SJSA1 (cell line): Measurements from ENCODE around the gene DGCR8. TPM values are rescaled to one million over a fixed set of nuclear protein-coding genes. Genes with fewer than 3 reads are reported as not detected.
A peak's percentile ranks its signal among the peaks of the same experiment; 100 is the strongest.

Experiments used
- DNase-seq, 2 experiments: peaks; one replicate each; pipeline ENCODE4 v3.0.0-alpha.2; 2015 to 2020; ENCODE audit warnings: low spot score in 2 of 2, low read depth in 1 of 2
- H3K27ac ChIP-seq: fragments of 250-450 bp; sonication (Bioruptor Pico); 2 replicates; pipeline ENCODE4 v1.5.1; 2020; ENCODE audit warnings: mild to moderate bottlenecking, moderate library complexity
- H3K27me3 ChIP-seq: fragments of 250-450 bp; sonication (Bioruptor Pico); replicated peaks from 2 replicates; pipeline ENCODE4 v1.5.1; 2020; ENCODE audit warnings: mild to moderate bottlenecking, moderate library complexity
- H3K36me3 ChIP-seq: fragments of 250-450 bp; sonication (Bioruptor Pico); 2 replicates; pipeline ENCODE4 v1.5.1; 2020; ENCODE audit warnings: mild to moderate bottlenecking
- H3K4me1 ChIP-seq: fragments of 250-450 bp; sonication (Bioruptor Pico); replicated peaks from 2 replicates; pipeline ENCODE4 v1.6.1; 2021; ENCODE audit warnings: mild to moderate bottlenecking
- H3K4me3 ChIP-seq: fragments of 250-450 bp; sonication (Bioruptor Pico); 2 replicates; pipeline ENCODE4 v1.5.1; 2020; ENCODE audit warnings: mild to moderate bottlenecking
- H3K9me3 ChIP-seq: fragments of 250-450 bp; sonication (Bioruptor Pico); replicated peaks from 2 replicates; pipeline ENCODE4 v1.5.1; 2020; ENCODE audit warnings: mild to moderate bottlenecking
- total RNA-seq: library from RNA; depleted of rRNA; stranded (reverse); fragments of >200 nt; shearing (Covaris generic); gene quantifications from 2 replicates; pipeline ENCODE4 v1.2.3, GENCODE V29; 2014

DGCR8 gene
- total RNA-seq, 1 experiment from 2014 or later: 24.8 TPM

GRCh38 chr22:20108757-20109230 is 28.8 kb downstream of the DGCR8 start:
- Histone ChIP-seq H3K4me3 (no peak overlapping the region), H3K4me1 (no peaks in the 10 kb centered on the region), H3K36me3 (peaks cover 98% of the 10 kb centered on the region), H3K9me3 (no peaks in the 10 kb centered on the region), H3K27ac (no peak overlapping the region), H3K27me3 (no peaks in the 10 kb centered on the region)
- DNase-seq: no peak

GRCh38 chr22:20109411-20110358 is 29.6 kb downstream of the DGCR8 start:
- Histone ChIP-seq H3K9me3 (no peaks in the 10 kb centered on the region), H3K4me1 (no peaks in the 10 kb centered on the region), H3K27me3 (no peaks in the 10 kb centered on the region), H3K27ac (no peak overlapping the region), H3K36me3 (peaks cover 98% of the 10 kb centered on the region), H3K4me3 (no peak overlapping the region)
- DNase-seq: no peak

- Histone ChIP-seq H3K27ac (no peak overlapping the region), H3K36me3 (peaks cover 98% of the 10 kb centered on the region), H3K4me1 (peaks cover 2% of the 10 kb centered on the region), H3K9me3 (no peaks in the 10 kb centered on the region), H3K27me3 (no peaks in the 10 kb centered on the region), H3K4me3 (no peak overlapping the region)
- DNase-seq: no peak
Observed at GRCh38 chr22:20110359-20110985, 30.4 kb downstream of the DGCR8 start.

GRCh38 chr22:20111045-20111688 is 31.1 kb downstream of the DGCR8 start:
- DNase-seq: no peak
- Histone ChIP-seq H3K27me3 (no peaks in the 10 kb centered on the region), H3K4me1 (peaks cover 8% of the 10 kb centered on the region), H3K4me3 (no peak overlapping the region), H3K27ac (no peak overlapping the region), H3K36me3 (peaks cover 98% of the 10 kb centered on the region), H3K9me3 (no peaks in the 10 kb centered on the region)

- Histone ChIP-seq H3K9me3 (no peaks in the 10 kb centered on the region), H3K27ac (no peak overlapping the region), H3K36me3 (peaks cover 96% of the 10 kb centered on the region), H3K27me3 (no peaks in the 10 kb centered on the region), H3K4me1 (peaks cover 11% of the 10 kb centered on the region), H3K4me3 (no peak overlapping the region)
- no peak for DNase-seq
Observed at GRCh38 chr22:20111689-20112622, 31.9 kb downstream of the DGCR8 start.

DNA sequence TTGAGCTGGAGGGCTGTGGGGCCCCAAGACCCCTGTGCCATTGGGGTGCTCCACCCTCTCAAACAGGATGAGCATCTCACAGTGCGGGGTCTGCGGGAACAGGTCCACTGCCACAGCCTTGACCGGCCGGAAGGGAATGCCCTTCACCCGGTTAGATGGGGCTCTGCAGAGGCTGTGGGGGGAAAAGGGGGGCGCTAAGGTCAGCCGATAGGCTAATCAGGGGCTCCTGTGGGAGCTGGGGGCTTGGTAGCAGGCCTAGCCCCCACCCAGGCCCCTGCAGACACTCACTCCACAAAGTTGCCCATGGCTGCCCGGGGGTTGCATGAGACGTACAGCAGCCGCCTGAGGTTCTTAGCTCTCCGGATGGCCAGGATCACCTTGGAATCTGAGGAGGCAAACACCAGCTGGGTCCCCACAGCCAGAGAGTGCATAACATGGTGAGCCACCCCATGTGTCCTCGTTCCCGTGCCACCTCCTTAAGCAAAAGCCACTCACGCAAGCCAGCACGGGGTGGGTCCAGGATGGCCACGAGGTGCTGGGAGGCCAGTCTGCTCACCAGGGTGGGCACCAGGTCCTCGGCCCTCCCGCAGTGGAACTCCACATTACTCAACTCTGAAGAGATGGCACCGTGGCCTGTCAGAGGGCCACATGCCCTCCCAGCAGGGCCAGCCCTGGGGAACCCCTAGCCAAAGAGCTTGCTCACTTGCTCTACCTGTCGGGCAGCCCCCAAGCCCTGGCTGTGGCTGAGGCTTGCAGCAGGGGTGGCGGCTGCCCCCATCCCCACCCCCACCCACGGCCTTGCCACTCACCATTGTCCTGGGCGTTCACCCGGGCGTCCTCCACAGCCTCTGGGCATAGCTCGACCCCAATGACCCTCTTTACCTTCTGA is 32.8 kb downstream of the DGCR8 start:
- peaks cover 11% of the 10 kb centered on the region for H3K4me1 ChIP-seq
- no peak overlapping the region for H3K27ac ChIP-seq
- H3K27me3 ChIP-seq: no peaks in the 10 kb centered on the region
- no peaks in the 10 kb centered on the region for H3K9me3 ChIP-seq
- H3K4me3 ChIP-seq: no peak overlapping the region
- no peak for DNase-seq
- H3K36me3 ChIP-seq: peaks cover 90% of the 10 kb centered on the region

GRCh38 chr22:20113551-20114310 is 33.7 kb downstream of the DGCR8 start:
- H3K9me3 ChIP-seq: no peaks in the 10 kb centered on the region
- H3K27me3 ChIP-seq: no peaks in the 10 kb centered on the region
- peaks cover 90% of the 10 kb centered on the region for H3K36me3 ChIP-seq
- no peak overlapping the region for H3K27ac ChIP-seq
- no peak overlapping the region for H3K4me3 ChIP-seq
- DNase-seq: no peak
- H3K4me1 ChIP-seq: peaks cover 15% of the 10 kb centered on the region

- Histone ChIP-seq H3K27me3 (no peaks in the 10 kb centered on the region), H3K4me1 (peaks cover 21% of the 10 kb centered on the region), H3K9me3 (no peaks in the 10 kb centered on the region), H3K36me3 (peaks cover 90% of the 10 kb centered on the region), H3K4me3 (no peak overlapping the region), H3K27ac (no peak overlapping the region)
- no peak for DNase-seq
Observed at GRCh38 chr22:20114506-20115475, 34.8 kb downstream of the DGCR8 start.

- peaks cover 21% of the 10 kb centered on the region for H3K4me1 ChIP-seq
- no peaks in the 10 kb centered on the region for H3K27me3 ChIP-seq
- H3K27ac ChIP-seq: peak within 1 kb of the TSS; percentile 61
- H3K4me3 ChIP-seq: peak within 1 kb of the TSS; percentile 80
- DNase-seq: no peak
- peaks cover 90% of the 10 kb centered on the region for H3K36me3 ChIP-seq
- no peaks in the 10 kb centered on the region for H3K9me3 ChIP-seq
Observed at GRCh38 chr22:20115691-20116375, 35.8 kb downstream of the DGCR8 start, which contains the start of gene RANBP1. Gene RANBP1, plus strand, starts transcription at chr22:20116104. Its CDS starts 81 bp downstream, at chr22:20116185.

GRCh38 chr22:20116376-20116950 is 36.4 kb downstream of the DGCR8 start:
- H3K27ac ChIP-seq: peak overlapping the region; percentile 61
- peaks cover 90% of the 10 kb centered on the region for H3K36me3 ChIP-seq
- H3K4me1 ChIP-seq: peaks cover 21% of the 10 kb centered on the region
- DNase-seq: no peak
- peak overlapping the region; percentile 80 for H3K4me3 ChIP-seq
- H3K9me3 ChIP-seq: no peaks in the 10 kb centered on the region
- H3K27me3 ChIP-seq: no peaks in the 10 kb centered on the region
